ENCODE measurements around the gene FBXO22.
"Not testable (repeated sequence)": the region's sequence is repeated elsewhere in the genome, so short reads cannot be mapped to it uniquely, and the experiment has no call there.

FBXO22 gene

GRCh38 chr15:75862796-75863195 is 40.9 kb upstream of the FBXO22 start:
- Histone ChIP-seq H3K27me3 (ENCODE audit: insufficient read depth, poor library complexity, severe bottlenecking) (no peaks in the 10 kb centered on the region), H3K4me3 (replicated peaks; ENCODE audit: insufficient read depth, low read length) (no peak overlapping the region), H3K27ac (replicated peaks) (no peak overlapping the region)
- DNase-seq (ENCODE audit: low read depth in 1 of 2, low spot score in 1 of 2): no peak
- TF ChIP-seq POLR2AphosphoS5 (IDR thresholded peaks at IDR 0.05; ENCODE audit: low read depth) (no peak), REST (IDR thresholded peaks at IDR 0.05; ENCODE audit: insufficient replicate concordance, low read depth) (no peak), GABPA (IDR thresholded peaks at IDR 0.05; ENCODE audit: low read depth) (no peak), SPI1 (IDR thresholded peaks at IDR 0.05; ENCODE audit: borderline replicate concordance, low read depth) (no peak), CTCF (IDR thresholded peaks at IDR 0.05; ENCODE audit: insufficient read depth, low read length) (no peak)

- no peak for DNase-seq (ENCODE audit: low read depth in 1 of 2, low spot score in 1 of 2)
- no peak for TF ChIP-seq GABPA (IDR thresholded peaks at IDR 0.05; ENCODE audit: low read depth)
- no peak overlapping the region for H3K27ac ChIP-seq (replicated peaks)
- no peaks in the 10 kb centered on the region for H3K27me3 ChIP-seq (ENCODE audit: insufficient read depth, poor library complexity, severe bottlenecking)
- H3K4me3 ChIP-seq (replicated peaks; ENCODE audit: insufficient read depth, low read length): no peak overlapping the region
These were observed 39.2 kb upstream of the FBXO22 start for GRCh38 chr15:75864213-75865059.

- H3K27ac ChIP-seq (replicated peaks); H3K4me3 ChIP-seq (replicated peaks; ENCODE audit: insufficient read depth, low read length); H3K27me3 ChIP-seq (ENCODE audit: insufficient read depth, poor library complexity, severe bottlenecking); DNase-seq (ENCODE audit: low read depth in 1 of 2, low spot score in 1 of 2): not testable (repeated sequence)
These were observed 37.6 kb upstream of the FBXO22 start for GRCh38 chr15:75866045-75866444.

- Histone ChIP-seq H3K27ac (replicated peaks) (no peak overlapping the region), H3K4me3 (replicated peaks; ENCODE audit: insufficient read depth, low read length) (no peak overlapping the region), H3K27me3 (ENCODE audit: insufficient read depth, poor library complexity, severe bottlenecking) (no peaks in the 10 kb centered on the region)
- TF ChIP-seq REST (IDR thresholded peaks at IDR 0.05; ENCODE audit: insufficient replicate concordance, low read depth) (no peak), CTCF (IDR thresholded peaks at IDR 0.05; ENCODE audit: insufficient read depth, low read length) (no peak), SPI1 (IDR thresholded peaks at IDR 0.05; ENCODE audit: borderline replicate concordance, low read depth) (no peak), POLR2AphosphoS5 (IDR thresholded peaks at IDR 0.05; ENCODE audit: low read depth) (no peak), GABPA (IDR thresholded peaks at IDR 0.05; ENCODE audit: low read depth) (no peak)
- DNase-seq (ENCODE audit: low read depth in 1 of 2, low spot score in 1 of 2): no peak
These were observed 36.8 kb upstream of the FBXO22 start for GRCh38 chr15:75866916-75867315.

GRCh38 chr15:75867449-75867848 is 36.2 kb upstream of the FBXO22 start:
- TF ChIP-seq SPI1 (IDR thresholded peaks at IDR 0.05; ENCODE audit: borderline replicate concordance, low read depth) (no peak), CTCF (IDR thresholded peaks at IDR 0.05; ENCODE audit: insufficient read depth, low read length) (no peak), REST (IDR thresholded peaks at IDR 0.05; ENCODE audit: insufficient replicate concordance, low read depth) (no peak), GABPA (IDR thresholded peaks at IDR 0.05; ENCODE audit: low read depth) (no peak), POLR2AphosphoS5 (IDR thresholded peaks at IDR 0.05; ENCODE audit: low read depth) (no peak)
- Histone ChIP-seq H3K27me3 (ENCODE audit: insufficient read depth, poor library complexity, severe bottlenecking) (no peaks in the 10 kb centered on the region), H3K4me3 (replicated peaks; ENCODE audit: insufficient read depth, low read length) (no peak overlapping the region), H3K27ac (replicated peaks) (no peak overlapping the region)
- DNase-seq (ENCODE audit: low read depth in 1 of 2, low spot score in 1 of 2): no peak

Measured in HL-60 (cell line).